Neural progenitor cell (in vitro differentiated cells): ENCODE measurements around the gene ARHGEF11. TPM values are rescaled to one million over a fixed set of nuclear protein-coding genes. Genes with fewer than 3 reads are reported as not detected.

Source experiments
- DNase-seq: peaks from one replicate; pipeline ENCODE4 v3.0.0-alpha.2; 2016; ENCODE audit warnings: low spot score
- H2AFZ ChIP-seq: fragments of 200-600 bp; sonication (generic); replicated peaks from 2 replicates; pipeline ENCODE4 v1.6.1; 2016; ENCODE audit warnings: antibody characterized with exemption
- H3F3A ChIP-seq: fragments of 200-600 bp; sonication (generic); 2 replicates; pipeline ENCODE4 v1.6.1; 2016; ENCODE audit warnings: antibody characterized with exemption, low read depth
- H3K27ac ChIP-seq: fragments of 200-600 bp; sonication (generic); 2 replicates; pipeline ENCODE4 v1.5.1; 2016; ENCODE audit warnings: mild to moderate bottlenecking
- H3K27me3 ChIP-seq: fragments of 200-600 bp; sonication (generic); 2 replicates; pipeline ENCODE4 v1.6.1; 2016; ENCODE audit warnings: mild to moderate bottlenecking, moderate library complexity
- H3K36me3 ChIP-seq: fragments of 200-600 bp; sonication (generic); 2 replicates; pipeline ENCODE4 v1.5.1; 2016
- H3K4me1 ChIP-seq: fragments of 200-600 bp; sonication (generic); 2 replicates; pipeline ENCODE4 v1.6.1; 2016; ENCODE audit warnings: mixed run types
- H3K4me2 ChIP-seq: fragments of 200-600 bp; sonication (generic); 2 replicates; pipeline ENCODE4 v1.6.1; 2016
- H3K4me3 ChIP-seq: fragments of 200-600 bp; sonication (generic); 2 replicates; pipeline ENCODE4 v1.5.1; 2016
- H3K79me2 ChIP-seq: fragments of 200-600 bp; sonication (generic); 2 replicates; pipeline ENCODE4 v1.6.1; 2016; ENCODE audit warnings: low read depth
- H3K9ac ChIP-seq: fragments of 200-600 bp; sonication (generic); 2 replicates; pipeline ENCODE4 v1.6.1; 2016
- H3K9me3 ChIP-seq: fragments of 200-600 bp; sonication (generic); 2 replicates; pipeline ENCODE4 v1.5.1; 2016; ENCODE audit warnings: low read depth
- H4K20me1 ChIP-seq: fragments of 200-600 bp; sonication (generic); 2 replicates; pipeline ENCODE4 v1.6.1; 2016; ENCODE audit warnings: low read depth
- H3K27ac Mint-ChIP-seq: 3 replicates; pipeline ENCODE4 v1.8.0; 2021; ENCODE audit warnings: mixed read lengths
- H3K27me3 Mint-ChIP-seq: 2 replicates; pipeline ENCODE4 v1.8.0; 2022; ENCODE audit warnings: low read depth, mild to moderate bottlenecking, inconsistent platforms, moderate library complexity, mixed read lengths; ENCODE audit not compliant: insufficient read depth
- H3K36me3 Mint-ChIP-seq: 3 replicates; pipeline ENCODE4 v1.8.0; 2021; ENCODE audit warnings: mixed read lengths
- H3K4me1 Mint-ChIP-seq: 3 replicates; pipeline ENCODE4 v1.8.0; 2021; ENCODE audit warnings: mixed read lengths
- H3K4me3 Mint-ChIP-seq: 3 replicates; pipeline ENCODE4 v1.8.0; 2021; ENCODE audit warnings: mild to moderate bottlenecking, moderate library complexity, mixed read lengths
- H3K9me3 Mint-ChIP-seq: 3 replicates; pipeline ENCODE4 v1.8.0; 2020; ENCODE audit warnings: mixed read lengths
- EZH2 ChIP-seq: fragments of 200-600 bp; sonication (generic); IDR thresholded peaks from 2 replicates; pipeline ENCODE4 v1.6.1; 2017; ENCODE audit warnings: antibody characterized with exemption, mild to moderate bottlenecking, moderate library complexity
- EZH2phosphoT487 ChIP-seq: fragments of 200-600 bp; sonication (generic); IDR thresholded peaks from 2 replicates; pipeline ENCODE4 v1.6.1; 2017; ENCODE audit warnings: antibody characterized with exemption
- total RNA-seq: library from RNA; depleted of rRNA; stranded (reverse); fragments of >200 nt; gene quantifications from 2 replicates; pipeline ENCODE4 v1.2.3, GENCODE V29; 2015; ENCODE audit warnings: low replicate concordance
- TF ChIP-seq, protein P1 (sequence below): fragments of 200-600 bp; sonication (generic); IDR thresholded peaks from 2 replicates; pipeline ENCODE4 v1.5.1; 2017; ENCODE audit warnings: antibody characterized with exemption, mild to moderate bottlenecking

The ARHGEF11 gene
- total RNA-seq, 1 donor from 2014 or later = 31.9 TPM

DNA sequence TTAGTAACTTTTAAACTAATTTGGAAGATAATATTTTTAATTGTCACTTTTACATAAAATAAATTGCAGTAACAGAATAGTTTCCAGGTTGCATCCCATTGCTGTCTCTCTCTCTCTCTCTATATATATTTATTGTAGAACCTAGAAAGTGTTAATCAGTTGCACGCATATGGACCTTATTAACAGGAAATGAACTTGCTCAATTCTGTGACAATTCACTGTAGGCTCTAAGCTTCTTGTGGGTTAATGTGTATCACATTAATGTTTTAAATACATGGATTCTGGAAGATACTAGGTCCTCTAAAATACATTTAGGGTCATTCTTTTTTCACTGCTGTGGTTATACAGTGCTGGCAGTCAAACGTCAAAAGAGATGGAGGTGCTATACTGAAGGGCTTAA, 92.0 kb downstream of the ARHGEF11 start:
- Histone ChIP-seq H3K9ac (no peak overlapping the region), H4K20me1 (peaks cover 9% of the 10 kb centered on the region), H3F3A (peaks cover 9% of the 10 kb centered on the region), H3K27ac (no peak overlapping the region), H3K9me3 (no peaks in the 10 kb centered on the region), H3K27me3 (no peaks in the 10 kb centered on the region), H3K4me3 (no peak overlapping the region), H3K79me2 (no peaks in the 10 kb centered on the region), H3K4me1 (peaks cover 11% of the 10 kb centered on the region), H3K4me2 (no peak overlapping the region), H3K36me3 (no peaks in the 10 kb centered on the region), H2AFZ (no peak overlapping the region)
- DNase-seq = no peak
- peaks cover 47% of the 10 kb centered on the region for H3K36me3 Mint-ChIP-seq
- H3K4me3 Mint-ChIP-seq = no peak overlapping the region
- TF ChIP-seq EZH2phosphoT487 (no peak), EZH2 (no peak)
- TF ChIP-seq, protein P1, sequence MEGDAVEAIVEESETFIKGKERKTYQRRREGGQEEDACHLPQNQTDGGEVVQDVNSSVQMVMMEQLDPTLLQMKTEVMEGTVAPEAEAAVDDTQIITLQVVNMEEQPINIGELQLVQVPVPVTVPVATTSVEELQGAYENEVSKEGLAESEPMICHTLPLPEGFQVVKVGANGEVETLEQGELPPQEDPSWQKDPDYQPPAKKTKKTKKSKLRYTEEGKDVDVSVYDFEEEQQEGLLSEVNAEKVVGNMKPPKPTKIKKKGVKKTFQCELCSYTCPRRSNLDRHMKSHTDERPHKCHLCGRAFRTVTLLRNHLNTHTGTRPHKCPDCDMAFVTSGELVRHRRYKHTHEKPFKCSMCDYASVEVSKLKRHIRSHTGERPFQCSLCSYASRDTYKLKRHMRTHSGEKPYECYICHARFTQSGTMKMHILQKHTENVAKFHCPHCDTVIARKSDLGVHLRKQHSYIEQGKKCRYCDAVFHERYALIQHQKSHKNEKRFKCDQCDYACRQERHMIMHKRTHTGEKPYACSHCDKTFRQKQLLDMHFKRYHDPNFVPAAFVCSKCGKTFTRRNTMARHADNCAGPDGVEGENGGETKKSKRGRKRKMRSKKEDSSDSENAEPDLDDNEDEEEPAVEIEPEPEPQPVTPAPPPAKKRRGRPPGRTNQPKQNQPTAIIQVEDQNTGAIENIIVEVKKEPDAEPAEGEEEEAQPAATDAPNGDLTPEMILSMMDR = no peak
- peaks cover 3% of the 10 kb centered on the region for H3K4me1 Mint-ChIP-seq
- no peak overlapping the region for H3K27ac Mint-ChIP-seq
- H3K27me3 Mint-ChIP-seq = peaks cover 7% of the 10 kb centered on the region
- H3K9me3 Mint-ChIP-seq = no peaks in the 10 kb centered on the region

DNA sequence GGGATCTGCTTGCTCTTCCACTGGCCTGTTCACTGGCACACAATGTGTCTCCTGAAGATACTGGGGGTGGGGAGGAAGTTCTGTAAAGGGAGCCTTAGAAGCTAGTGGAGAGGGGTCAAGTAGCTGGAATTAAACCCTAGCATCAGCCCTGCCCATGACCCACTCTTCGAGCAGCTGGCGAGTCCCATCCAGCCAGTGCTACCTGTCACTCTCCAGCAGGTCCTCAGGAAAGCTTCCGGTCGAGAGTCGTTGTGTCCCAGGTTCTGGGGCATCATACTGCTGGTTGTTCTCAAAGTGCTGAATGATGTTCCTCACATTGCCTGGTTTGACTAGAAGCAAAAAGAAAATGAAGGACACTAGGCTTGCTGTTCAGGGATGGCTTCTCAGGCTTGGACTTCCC, 94.2 kb downstream of the ARHGEF11 start:
- H3K27me3 Mint-ChIP-seq = peaks cover 5% of the 10 kb centered on the region
- H3K27ac ChIP-seq = no peak overlapping the region

DNA sequence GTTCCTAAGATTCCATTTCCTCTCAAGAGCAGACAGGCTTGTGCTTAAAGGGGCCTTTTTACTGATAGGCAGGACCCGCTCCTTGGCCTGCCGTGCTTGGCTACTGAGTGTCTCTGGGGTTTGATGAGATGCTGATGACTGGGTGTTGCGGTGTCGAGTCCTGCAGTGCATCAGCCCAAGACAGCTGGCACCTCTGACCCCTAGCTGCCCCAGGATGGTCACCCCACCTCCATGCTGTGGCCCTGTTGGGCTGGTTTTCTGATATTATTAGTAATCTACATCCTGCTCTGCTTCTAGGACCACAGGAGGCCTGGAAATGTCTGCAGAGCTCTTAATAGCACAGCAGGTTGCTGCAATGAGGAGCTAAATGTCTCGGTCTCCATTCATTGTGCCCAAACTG, 96.4 kb downstream of the ARHGEF11 start:
- no peak overlapping the region for H3K4me2 ChIP-seq
- Mint-ChIP-seq H3K27ac (no peak overlapping the region), H3K27me3 (peaks cover 3% of the 10 kb centered on the region), H3K9me3 (no peaks in the 10 kb centered on the region), H3K36me3 (peaks cover 60% of the 10 kb centered on the region), H3K4me3 (no peak overlapping the region), H3K4me1 (peaks cover 3% of the 10 kb centered on the region)
- H3K9me3 ChIP-seq = no peaks in the 10 kb centered on the region
- H3K27me3 ChIP-seq = no peaks in the 10 kb centered on the region
- DNase-seq = no peak
- peak overlapping the region; percentile 63 for H3K27ac ChIP-seq
- peaks cover 11% of the 10 kb centered on the region for H3K4me1 ChIP-seq
- no peaks in the 10 kb centered on the region for H3K79me2 ChIP-seq
- peaks cover 9% of the 10 kb centered on the region for H3F3A ChIP-seq
- no peak overlapping the region for H2AFZ ChIP-seq
- TF ChIP-seq EZH2 = no peak
- no peak overlapping the region for H3K9ac ChIP-seq
- no peak overlapping the region for H3K4me3 ChIP-seq
- no peaks in the 10 kb centered on the region for H3K36me3 ChIP-seq
- peaks cover 9% of the 10 kb centered on the region for H4K20me1 ChIP-seq

More for the DNA sequence above, 94.2 kb downstream of the ARHGEF11 start:
- H3K4me1 Mint-ChIP-seq = peaks cover 3% of the 10 kb centered on the region
- DNase-seq = no peak
- H3K36me3 Mint-ChIP-seq = peaks cover 48% of the 10 kb centered on the region
- peaks cover 9% of the 10 kb centered on the region for H4K20me1 ChIP-seq
- H3F3A ChIP-seq = peaks cover 9% of the 10 kb centered on the region
- H3K4me3 ChIP-seq = no peak overlapping the region
- no peaks in the 10 kb centered on the region for H3K36me3 ChIP-seq
- no peaks in the 10 kb centered on the region for H3K27me3 ChIP-seq
- H3K27ac Mint-ChIP-seq = no peak overlapping the region
- H3K9ac ChIP-seq = no peak overlapping the region
- no peaks in the 10 kb centered on the region for H3K9me3 Mint-ChIP-seq
- no peak overlapping the region for H3K4me2 ChIP-seq
- no peak for TF ChIP-seq EZH2
- TF ChIP-seq, protein P1 = no peak
- TF ChIP-seq EZH2phosphoT487 = no peak
- peaks cover 11% of the 10 kb centered on the region for H3K4me1 ChIP-seq
- H3K79me2 ChIP-seq = no peaks in the 10 kb centered on the region
- no peak overlapping the region for H2AFZ ChIP-seq
- H3K9me3 ChIP-seq = no peaks in the 10 kb centered on the region
- no peak overlapping the region for H3K4me3 Mint-ChIP-seq

DNA sequence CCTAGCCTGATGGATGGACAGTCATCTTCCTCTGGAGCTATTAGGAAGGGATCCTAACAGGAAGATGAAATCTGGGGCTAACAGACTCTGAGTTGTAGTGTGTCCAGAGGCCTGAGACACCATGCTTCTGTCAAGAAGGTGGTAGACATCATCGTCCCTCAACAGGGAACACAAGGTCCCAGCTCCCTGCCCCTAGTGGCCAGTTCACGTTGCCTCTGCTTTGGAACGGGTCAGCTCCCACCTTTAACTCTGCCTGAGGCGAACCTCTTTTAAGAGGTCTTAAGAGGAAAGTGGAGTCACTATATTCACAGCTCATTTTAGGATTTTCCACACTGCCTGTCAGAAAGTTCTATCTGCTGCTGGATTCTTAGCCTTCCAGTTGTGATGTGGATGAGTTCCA, 96.8 kb downstream of the ARHGEF11 start:
- Histone ChIP-seq H3F3A (peaks cover 9% of the 10 kb centered on the region), H4K20me1 (peaks cover 9% of the 10 kb centered on the region), H3K27ac (no peak overlapping the region), H3K4me2 (no peak overlapping the region), H3K9ac (no peak overlapping the region), H2AFZ (no peak overlapping the region), H3K9me3 (no peaks in the 10 kb centered on the region), H3K79me2 (no peaks in the 10 kb centered on the region), H3K4me1 (peaks cover 11% of the 10 kb centered on the region), H3K4me3 (no peak overlapping the region), H3K36me3 (no peaks in the 10 kb centered on the region), H3K27me3 (no peaks in the 10 kb centered on the region)
- no peak overlapping the region for H3K27ac Mint-ChIP-seq
- peaks cover 3% of the 10 kb centered on the region for H3K4me1 Mint-ChIP-seq
- TF ChIP-seq EZH2phosphoT487 (no peak), EZH2 (no peak)
- TF ChIP-seq, protein P1 = peak; percentile 50
- peaks cover 63% of the 10 kb centered on the region for H3K36me3 Mint-ChIP-seq
- no peaks in the 10 kb centered on the region for H3K9me3 Mint-ChIP-seq
- peaks cover 3% of the 10 kb centered on the region for H3K27me3 Mint-ChIP-seq
- DNase-seq = peak; percentile 29
- H3K4me3 Mint-ChIP-seq = no peak overlapping the region
